DND-41 (cell line): Measurements from ENCODE around the gene SRP68.

Experiments used
- EZH2 ChIP-seq: IDR thresholded peaks from 3 replicates; pipeline ENCODE4 v1.6.1; 2012; ENCODE audit warnings: borderline replicate concordance, low read depth, mild to moderate bottlenecking, moderate library complexity, low read length, inconsistent platforms; ENCODE audit not compliant: severe bottlenecking
- TF ChIP-seq, protein P1 (sequence below): IDR thresholded peaks from 2 replicates; pipeline ENCODE4 v1.5.1; 2012; ENCODE audit warnings: borderline replicate concordance, low read length, moderate library complexity, mild to moderate bottlenecking; ENCODE audit not compliant: poor library complexity, severe bottlenecking; ENCODE audit errors: extremely low read depth

DNA sequence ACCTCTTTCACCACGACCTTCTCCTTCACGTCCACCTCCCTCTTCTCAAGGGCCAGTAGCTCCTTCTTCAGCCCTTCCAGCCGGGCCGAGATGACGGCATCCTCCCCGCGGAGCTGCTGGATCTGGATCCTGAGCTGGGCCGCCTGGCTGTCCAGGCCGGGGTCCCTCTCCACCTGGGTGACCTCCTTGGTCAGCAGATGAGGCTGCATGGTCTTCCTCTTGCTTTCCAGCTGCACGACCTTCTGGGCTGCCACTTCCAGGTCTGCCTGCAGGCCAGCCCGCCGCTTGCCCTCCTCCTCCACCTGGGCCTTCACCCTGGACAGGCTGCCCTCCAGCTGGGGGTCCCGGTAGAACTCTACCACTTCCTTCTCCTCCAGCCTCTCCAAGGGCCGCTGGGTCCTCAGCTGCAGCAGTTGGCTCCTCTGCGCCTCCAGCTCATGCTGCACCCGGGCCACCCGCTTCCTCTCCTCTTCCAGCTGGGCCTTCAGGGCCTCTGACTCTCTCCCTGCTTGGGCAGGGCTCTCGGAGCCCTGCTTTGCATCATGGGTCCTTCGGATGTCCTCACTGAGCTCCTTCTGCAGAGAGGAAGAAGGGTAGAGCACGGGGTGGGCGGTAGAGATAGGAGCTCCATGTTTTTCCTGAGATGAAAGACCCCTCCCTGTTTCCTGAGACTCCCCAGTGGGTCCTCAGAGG, 62.2 kb downstream of the SRP68 start:
- TF ChIP-seq, protein P1, sequence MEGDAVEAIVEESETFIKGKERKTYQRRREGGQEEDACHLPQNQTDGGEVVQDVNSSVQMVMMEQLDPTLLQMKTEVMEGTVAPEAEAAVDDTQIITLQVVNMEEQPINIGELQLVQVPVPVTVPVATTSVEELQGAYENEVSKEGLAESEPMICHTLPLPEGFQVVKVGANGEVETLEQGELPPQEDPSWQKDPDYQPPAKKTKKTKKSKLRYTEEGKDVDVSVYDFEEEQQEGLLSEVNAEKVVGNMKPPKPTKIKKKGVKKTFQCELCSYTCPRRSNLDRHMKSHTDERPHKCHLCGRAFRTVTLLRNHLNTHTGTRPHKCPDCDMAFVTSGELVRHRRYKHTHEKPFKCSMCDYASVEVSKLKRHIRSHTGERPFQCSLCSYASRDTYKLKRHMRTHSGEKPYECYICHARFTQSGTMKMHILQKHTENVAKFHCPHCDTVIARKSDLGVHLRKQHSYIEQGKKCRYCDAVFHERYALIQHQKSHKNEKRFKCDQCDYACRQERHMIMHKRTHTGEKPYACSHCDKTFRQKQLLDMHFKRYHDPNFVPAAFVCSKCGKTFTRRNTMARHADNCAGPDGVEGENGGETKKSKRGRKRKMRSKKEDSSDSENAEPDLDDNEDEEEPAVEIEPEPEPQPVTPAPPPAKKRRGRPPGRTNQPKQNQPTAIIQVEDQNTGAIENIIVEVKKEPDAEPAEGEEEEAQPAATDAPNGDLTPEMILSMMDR, result no peak
- TF ChIP-seq EZH2, result no peak
